ENCODE data around the gene STARD8.

The STARD8 gene

DNA sequence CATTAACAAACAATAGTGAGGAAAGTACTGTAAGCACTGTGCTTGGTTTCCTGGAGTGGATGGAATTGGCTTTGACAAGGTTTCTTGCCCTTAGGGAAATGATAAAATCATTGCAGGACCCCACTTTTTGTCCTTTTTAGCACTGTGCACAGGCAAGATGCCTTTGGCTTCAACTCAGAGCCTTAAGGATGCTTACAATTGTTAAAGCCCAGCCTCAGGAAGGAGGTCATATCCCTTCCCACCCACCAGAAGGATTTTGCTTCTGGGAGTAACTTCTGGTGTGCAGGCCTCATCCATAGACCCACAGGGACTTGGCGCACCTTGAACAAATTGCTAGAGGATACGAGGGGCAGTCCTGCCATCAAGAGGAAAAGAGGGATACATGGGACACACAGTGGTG lies 44.5 kb downstream of the STARD8 start:
- DNase-seq = no peak

DNA sequence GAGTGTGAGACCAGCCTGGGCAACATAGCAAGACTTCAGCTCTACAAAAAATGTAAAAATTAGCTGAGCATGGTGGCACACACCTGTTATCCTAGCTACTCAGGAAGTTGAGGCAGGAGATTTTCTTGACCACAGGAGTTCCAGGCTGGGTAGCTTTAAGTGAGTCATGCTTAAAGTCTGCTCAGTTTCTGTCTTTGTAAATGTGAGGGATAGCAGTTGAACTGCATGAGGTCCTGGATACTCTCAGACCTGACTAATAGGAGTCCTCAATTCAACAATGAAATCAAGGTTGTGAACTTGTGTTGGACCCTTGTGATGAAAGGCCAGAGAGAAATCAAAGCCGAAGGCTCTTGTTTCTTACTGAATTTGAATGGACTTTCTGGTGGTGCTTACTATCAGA lies 45.2 kb downstream of the STARD8 start:
- no peak for DNase-seq

DNA sequence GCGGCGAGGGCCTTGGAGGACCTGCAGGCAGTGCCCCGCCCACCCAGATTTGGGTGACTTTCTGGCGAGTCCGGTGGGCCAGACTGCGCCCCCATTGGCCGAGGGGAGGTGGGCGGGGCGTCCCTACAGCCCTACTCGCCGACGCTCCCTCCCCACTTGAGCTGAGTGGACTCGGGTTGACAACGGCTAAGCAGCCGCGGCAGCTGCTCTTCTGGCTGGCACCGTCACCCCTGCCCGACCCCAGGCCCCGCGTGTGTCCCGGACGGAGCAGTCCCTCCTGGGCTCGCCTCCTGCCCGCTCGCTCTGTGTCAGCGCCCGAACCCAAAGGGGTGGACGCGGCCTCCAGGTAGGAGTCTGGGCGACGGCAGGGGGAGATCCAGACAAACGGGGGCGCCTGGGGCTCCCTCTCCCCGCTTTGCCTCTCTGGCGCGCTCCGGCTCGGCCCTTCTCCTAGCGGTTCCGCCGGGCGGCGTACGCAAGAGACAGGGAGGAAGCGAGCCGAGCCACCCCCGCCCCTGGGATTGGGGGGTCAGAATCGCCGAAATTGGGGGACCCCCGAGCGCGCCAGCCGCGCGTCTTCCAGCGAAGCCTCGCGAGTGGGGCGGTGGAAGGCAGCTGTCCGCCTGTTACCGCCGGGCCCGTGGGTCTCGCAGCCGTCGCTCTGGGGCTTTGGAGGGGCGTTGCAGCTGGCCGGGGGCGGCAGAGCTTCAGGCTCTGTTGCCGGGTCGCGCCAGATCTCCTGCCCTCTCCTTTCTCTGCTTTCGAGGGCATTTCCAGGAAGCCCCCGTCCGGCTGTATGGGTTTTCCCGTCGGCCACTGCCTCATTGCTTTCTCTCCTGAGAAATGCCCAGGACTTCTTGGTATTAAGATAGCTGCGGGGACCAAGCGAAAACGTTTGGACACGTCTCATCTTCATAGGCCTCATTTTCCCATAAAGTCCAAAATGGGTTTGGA lies 46.3 kb downstream of the STARD8 start:
- no peak for DNase-seq

DNA sequence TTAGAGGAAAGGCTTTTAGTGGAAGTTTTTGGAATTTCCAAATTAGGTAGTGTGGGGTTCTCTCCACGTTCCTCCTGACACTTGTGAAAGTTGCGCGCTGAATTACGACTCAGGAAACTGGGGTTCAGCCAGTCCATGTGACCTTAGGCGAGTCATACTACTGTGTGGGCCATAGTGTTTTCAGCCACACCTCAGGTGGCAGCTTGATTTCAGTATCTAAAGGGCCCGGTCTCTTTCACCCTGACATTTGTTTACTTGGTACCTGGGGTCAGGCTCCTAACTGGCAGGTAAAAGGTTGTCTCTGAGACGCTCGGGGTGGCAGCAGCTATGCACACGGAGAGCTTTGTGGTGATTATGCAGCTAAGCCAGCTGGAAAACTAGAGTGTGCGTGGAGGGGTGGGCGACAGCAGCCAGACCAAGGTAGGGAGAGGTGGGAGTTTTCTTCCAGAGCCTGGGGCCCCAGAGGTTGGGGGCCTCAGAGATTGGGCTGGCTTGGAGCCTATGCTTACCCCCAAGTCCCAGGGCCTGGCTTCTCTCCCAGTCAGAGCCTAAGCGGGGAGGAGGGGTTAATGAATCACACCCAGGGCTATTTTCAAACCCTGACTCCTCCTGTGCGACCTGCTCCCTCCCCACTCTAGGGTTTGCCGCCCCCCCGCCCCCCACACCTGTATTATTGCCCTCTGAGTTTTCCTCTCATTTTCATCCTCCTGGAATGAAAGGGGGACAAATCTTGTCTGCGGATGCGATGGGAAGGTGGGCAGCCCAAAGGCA lies 47.2 kb downstream of the STARD8 start:
- no peak for DNase-seq

DNA sequence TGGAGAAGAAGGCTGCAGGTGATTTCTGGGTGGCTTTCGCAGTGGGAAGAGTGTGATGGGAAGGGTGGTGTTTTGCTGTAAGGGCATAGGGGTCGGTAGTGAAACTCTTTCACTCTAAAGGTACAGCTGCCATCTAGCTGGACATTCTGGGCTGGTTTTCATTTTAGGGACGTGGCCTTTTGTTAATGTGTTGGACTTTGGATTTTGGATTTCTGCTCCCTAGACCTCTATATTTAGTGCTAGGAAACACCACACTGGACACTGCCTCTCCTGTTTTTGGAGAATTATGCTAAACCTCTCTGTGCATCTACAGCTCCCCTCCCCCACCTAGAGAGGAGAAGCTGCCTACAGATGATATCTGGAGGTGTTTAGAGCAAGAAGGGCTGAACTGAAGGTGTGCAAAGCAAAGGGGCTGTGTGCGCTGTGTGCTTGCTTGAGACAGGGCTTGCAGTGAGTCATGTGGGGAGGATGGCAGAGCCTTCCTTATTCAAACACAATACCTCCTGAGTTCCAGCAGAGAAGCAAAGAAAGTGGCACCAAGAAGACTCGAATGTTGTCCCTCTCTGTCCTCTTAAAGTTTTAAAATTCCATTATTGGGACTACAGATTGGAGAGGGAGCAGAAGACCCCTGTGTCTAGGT lies 47.9 kb downstream of the STARD8 start:
- no peak for DNase-seq

DNA sequence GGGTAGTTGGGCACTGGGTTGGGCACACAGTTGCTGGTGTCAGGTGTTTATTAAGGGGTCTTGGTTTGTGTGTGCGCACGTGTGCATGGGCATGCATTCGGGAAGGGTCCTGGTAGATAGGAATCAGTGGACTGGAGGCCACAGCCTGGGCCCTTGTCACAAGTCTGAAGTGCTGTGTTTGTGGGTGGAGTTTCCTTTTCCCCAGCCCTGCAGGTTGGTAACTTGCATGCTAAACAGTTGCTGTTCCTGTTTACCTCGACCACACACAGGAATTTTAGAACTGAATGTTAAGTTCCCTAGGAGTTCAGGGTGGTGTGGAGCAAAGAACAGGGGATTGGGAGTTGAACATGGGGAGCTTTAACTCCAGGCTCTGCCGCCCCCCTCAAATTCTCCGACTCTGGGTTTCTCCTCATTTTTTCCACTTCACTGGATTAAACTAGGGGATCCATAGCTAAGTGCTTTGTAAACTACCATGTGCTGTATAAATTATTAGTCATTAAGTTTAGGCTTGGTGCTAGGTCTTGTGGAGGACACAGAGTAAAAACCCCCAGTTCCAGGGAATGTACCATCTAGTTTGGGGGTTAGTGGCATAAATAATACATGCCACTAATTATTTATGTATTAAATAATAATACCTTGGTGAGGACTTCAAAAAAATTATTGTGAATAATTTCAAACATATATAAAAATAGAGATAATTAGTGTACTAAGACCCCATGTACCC lies 49.0 kb downstream of the STARD8 start:
- no peak for DNase-seq

DNA sequence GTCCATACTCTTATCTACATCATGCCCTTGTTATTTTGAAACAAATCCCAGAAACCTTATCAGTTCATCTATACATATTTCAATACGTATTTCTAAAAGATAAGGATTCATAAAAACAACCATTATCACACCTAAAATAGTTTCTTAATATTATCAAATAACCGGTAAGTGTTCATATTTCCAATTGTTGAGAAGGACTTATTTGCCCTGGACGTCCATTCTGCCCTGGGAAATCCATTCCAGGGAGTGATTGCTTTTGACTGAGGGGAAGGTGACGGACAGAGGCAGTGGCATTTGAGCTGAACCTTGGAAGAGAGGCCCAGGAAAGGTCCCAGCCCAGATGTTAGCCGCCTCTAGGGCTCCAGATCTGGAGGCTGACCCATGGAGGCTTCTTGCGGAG lies 49.6 kb downstream of the STARD8 start:
- no peak for DNase-seq

DNA sequence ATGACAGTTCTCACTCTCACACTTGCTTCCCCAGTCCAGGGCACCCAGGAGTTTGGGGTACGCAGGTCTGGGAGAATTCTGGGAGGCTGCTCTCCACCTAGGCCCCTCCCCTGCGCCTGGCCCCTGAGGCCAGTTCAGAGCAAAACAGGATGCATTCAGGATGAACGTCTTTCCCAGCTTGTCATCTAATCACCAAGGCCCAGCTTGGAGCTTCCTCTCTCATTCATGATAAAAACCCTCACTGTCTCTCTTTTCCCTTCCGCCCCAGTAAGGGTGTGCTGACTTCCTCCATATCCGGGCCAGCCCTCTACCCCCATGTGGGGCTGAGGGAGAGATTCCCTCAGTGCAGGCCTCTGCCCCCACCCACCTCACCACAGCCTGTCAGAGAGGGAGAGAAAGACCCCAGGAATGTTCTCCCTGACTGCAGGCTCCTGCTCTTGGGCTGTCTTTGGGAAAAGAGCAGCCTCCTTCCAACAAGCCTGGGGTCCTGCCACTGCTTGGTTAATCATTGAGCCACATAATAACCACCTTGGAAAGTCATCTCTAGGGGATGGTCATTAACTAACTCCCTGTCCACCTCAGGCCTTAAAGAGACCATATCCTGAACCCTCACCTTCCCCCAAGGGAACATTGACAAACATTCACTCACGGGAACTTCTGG lies 50.1 kb downstream of the STARD8 start:
- no peak for DNase-seq

DNA sequence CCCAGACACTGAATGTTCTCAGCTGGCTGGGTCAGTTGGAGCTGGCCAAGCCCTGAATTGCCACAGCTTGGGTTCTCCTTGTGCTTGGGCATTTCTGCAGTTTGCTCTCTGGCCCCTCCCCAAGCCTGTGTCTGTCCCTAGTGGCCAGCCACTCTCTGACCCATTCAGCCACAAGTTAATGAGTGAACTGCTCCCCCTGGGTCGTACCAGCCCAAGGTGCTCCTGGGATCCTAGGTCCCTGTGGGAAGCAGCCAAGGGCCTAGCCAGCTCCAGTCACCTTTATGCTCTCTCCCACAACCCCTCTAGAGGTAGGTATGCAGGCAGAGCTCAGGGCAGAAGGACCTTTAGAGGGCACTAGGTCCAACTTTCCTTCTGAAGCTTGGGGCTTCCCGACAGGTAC lies 51.5 kb downstream of the STARD8 start:
- no peak for DNase-seq

DNA sequence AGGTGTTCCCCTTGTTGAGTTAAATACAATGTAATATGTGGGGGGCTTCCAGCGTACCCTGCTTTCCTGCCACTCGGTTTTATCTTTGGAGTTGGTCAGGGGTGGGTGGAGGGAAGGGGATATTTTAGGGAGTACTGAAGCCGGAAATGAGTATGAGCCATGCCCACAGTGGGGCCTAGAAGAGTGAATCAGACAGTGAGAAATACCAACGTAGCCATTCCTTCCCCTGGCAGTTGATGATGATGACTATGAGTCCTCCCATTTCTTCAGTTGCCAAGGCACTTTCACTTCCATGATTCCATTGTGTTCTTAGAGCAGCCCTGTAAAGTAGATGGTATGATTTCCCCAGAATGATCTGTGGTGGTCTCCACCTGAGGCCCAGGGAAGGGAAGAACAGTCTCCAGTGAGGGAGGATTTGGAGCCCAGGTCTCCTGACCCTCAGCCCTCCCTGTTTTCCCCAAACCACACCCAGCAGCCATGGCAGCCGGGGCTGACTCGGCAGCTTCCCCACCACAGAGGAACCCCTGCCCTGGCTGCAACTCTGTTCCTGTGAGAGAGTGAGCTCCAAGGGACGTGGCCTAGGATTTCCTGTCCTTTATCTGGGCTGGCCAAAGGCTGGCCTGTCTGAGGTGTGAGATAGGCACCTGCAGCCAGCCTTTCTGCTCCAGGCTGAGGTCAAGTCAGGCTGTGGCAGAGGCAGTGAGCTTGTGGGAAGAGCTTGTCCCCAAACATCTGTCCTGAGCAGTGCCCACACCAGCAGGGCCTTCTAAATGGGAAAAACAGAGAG lies 52.7 kb downstream of the STARD8 start:
- DNase-seq = no peak

DNA sequence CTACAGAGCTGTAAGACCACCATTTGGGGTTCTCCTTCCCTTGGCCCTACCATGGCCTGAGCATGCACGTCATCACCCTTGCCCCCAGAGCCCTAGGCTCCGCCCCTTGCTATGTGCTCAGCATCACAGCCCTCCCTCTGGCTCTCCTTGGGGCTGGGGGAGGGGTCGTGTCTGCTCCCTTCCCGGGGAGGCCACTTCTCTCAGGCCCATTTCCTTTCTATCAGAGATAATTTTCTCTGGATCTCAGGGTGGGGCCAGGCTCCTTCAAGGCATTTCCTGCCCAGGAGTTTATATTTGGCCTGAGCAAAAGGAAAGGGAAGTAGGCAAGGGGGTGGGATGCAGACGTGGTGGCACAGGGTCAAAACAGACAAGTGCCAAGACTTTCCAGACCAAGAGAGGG lies 55.9 kb downstream of the STARD8 start:
- no peak for DNase-seq

DNA sequence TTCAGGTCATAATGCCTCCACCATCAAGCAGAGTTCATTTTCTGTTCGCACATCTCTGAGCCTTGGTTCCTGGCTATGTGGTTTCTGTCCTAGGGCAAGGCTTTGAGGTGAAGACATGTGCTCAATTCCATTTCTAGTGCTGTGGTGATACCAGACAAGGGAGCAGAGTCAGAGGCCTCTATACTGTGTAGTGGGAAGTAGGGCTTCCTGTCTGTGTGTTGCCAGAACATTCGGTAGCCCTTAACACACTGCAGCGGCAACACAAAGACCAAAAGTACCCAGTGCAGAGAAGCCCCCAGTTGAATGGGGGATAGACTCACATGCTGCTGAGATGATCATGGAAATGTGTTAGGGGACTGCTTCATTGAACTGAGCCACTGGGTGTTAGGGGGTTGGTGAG lies 56.4 kb downstream of the STARD8 start:
- no peak for DNase-seq

DNA sequence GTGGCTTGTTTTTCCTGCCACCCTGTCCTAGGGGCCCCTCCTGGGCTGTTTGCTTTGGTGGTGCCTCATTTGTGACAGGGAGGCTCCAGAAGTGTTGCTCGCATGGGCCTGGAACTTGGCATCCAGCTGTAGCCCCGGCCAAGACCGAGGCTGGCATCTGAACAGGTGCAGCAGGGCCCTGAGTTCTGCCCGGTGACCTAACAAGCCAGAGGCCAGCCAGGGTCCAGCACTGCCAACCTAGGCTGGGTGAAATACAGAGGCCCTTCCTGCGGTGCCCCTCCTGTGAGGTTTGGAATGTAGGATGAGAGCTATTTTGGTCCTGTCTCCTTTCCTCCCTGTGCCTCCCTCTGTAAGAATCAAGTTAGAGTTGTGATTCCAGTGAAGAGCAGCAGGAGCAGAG lies 58.5 kb downstream of the STARD8 start:
- no peak for DNase-seq

DNA sequence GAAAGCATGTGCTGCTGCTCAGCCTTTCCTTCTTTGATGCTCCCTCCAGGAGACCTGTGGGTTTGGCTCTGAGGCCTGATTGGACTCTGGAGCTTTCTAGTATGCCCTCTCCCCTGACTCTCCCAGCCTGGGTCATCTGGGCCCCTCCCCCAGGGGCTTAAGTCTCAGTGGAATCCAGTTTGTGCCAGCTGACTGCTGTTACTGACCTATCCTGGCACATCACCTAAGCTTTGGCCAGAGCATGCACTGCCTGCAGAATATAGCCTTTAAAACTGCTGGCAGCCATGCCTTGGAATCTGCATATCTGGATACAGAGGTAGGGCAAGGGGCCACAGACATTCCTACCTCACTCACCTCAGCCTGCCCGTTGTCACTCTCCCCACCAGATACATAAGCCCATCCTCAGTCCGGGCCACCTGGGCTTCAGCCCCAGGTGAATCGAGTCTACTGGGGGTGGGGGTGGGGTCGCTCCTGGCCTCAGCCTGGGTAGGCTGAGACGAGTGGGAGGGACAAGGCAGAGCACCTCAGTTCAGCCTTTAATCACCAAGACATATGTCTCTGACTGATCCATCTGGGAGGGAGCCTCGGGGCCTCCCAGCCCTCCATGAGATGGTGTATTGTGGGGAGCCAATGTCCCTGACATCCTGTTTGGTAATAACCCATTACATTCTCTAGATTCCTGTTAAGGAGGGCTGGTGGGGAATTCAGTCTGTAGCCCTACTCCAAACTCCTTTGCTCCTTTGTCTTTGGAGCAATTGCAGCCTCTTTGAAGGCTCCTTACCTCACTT lies 61.2 kb downstream of the STARD8 start:
- DNase-seq = no peak

DNA sequence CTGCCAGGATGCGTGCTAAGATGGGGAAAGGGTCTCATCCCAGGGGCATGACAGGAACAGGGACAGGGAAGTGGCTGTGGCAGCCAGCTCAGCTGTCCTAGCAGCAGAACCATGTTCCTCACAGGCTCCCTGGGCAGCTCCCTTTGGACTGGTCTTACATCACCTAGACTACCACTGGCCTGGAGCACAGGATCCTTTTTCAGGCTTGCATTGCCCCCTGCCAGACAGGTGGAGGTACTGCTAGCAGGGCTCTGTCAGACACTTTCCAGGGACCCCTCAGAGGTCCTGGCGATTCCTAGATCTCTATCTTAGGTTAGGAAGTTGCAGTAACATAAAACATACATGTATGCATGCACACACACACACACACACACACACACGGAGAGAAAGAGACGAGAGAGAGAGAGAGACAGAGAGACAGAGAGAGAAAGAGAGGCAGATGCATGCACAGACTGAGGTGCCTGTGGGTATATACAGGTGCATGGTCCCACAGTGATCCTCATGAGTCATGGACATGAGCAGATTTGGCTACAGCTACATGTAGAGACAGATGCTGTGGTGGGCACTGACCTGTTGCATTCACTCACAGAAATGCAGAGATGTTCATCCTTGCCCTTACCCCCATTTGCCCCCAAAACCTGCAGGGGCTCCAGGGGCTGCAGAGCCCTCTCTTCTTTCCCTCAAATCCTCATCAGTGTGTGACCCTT lies 63.6 kb downstream of the STARD8 start:
- no peak for DNase-seq

DNA sequence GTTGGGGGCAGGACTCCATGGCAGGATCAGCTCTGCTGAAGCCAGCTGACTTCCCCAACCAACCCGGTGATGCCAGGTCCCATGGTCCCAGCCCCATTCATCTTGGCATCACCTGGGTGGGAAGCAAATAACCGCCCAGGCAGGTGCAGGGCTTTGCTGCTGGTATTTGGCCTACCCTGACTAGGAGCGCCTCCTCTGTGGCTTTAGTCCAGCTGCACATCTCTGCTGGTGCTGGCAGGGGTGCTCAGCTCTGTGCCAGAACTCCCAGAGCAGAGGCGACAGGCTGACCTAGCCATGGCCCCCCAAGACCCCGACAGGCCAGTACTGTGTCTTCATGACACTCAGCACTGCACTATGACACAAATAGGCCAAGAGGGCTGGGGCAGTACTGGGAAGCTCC lies 64.4 kb downstream of the STARD8 start:
- DNase-seq = no peak

DNA sequence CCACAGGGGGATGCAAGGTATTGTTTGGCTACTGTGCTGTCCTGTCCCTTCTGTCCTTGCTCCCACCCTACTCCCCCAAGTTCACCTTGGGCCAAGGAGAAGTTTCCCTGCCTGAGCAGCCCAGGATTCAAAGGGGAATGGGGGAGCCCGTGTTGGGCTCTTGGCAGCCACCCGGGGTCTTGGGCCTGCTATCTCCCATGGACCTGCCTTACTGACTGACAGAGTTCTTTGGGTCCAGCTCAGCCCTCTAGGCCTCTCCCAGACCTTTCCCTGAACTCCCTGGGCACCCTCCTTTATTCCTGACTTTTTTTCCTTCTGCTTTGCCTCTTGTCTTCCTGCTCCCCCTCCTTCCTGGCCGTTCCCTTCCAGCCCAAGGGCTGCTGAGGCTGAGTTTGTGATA lies 67.4 kb downstream of the STARD8 start:
- DNase-seq = no peak

DNA sequence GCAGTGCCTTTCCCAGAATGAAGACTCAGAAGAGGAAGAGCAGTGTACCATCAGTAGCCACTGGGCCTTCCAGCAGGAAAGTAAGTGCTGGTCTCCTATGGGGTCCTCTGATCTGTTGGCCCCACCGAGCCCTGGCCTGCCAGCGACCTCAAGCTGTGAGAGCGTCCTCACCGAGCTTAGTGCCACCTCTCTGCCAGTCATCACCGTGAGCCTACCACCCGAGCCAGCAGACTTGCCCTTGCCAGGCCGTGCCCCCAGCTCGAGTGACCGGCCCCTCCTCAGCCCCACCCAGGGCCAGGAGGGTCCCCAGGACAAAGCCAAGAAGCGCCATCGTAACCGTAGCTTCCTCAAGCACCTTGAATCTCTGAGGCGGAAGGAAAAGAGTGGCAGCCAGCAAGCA lies 69.7 kb downstream of the STARD8 start:
- no peak for DNase-seq

DNA sequence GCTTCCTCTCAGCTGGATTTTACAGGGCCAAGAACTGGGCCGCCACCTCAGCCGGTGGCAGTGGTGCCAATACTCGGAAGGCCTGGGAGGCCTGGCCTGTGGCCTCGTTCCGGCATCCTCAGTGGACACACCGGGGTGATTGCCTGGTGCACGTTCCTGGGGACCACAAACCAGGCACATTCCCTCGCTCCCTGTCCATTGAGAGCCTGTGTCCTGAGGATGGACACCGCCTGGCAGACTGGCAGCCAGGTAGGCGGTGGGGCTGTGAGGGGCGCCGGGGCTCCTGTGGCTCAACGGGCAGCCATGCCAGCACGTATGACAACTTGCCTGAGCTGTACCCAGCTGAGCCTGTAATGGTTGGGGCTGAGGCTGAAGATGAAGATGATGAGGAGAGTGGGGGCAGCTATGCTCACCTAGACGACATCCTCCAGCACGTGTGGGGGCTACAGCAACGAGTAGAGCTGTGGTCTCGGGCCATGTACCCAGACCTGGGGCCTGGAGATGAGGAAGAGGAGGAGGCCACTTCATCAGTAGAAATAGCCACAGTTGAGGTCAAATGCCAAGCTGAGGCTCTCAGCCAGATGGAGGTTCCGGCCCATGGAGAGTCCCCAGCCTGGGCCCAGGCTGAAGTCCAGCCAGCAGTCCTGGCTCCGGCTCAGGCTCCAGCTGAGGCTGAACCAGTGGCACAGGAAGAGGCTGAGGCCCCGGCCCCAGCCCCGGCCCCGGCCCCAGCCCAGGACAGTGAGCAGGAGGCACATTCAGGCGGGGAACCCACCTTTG lies 70.4 kb downstream of the STARD8 start:
- no peak for DNase-seq
